GM12878 (cell line): Measurements from ENCODE around the gene SPRED2. TPM values are rescaled to one million over a fixed set of nuclear protein-coding genes. Genes with fewer than 3 reads are reported as not detected.
A peak's percentile ranks its signal among the peaks of the same experiment; 100 is the strongest.

Experiments
- BMI1 ChIP-seq: fragments of 450-650 bp; IDR thresholded peaks from 2 replicates; pipeline ENCODE4 v1.6.1; 2016; ENCODE audit warnings: mild to moderate bottlenecking, moderate library complexity, borderline replicate concordance
- JUND ChIP-seq: IDR thresholded peaks from 2 replicates; pipeline ENCODE4 v1.6.1; 2012; ENCODE audit warnings: low read depth, mild to moderate bottlenecking, low read length, improper control_type of control experiment, moderate library complexity
- MEF2B ChIP-seq: fragments of 450-650 bp; IDR thresholded peaks from 2 replicates; pipeline ENCODE4 v1.6.1; 2018; ENCODE audit warnings: mild to moderate bottlenecking, moderate library complexity; ENCODE audit not compliant: partially characterized antibody, poor library complexity, severe bottlenecking
- NBN ChIP-seq: fragments of 450-650 bp; IDR thresholded peaks from 2 replicates; pipeline ENCODE4 v1.6.1; 2016
- PAX5 ChIP-seq: IDR thresholded peaks from 2 replicates; pipeline ENCODE4 v1.6.1; 2011; ENCODE audit warnings: low read depth, low read length, borderline replicate concordance
- POLR2AphosphoS2 ChIP-seq: IDR thresholded peaks from 2 replicates; pipeline ENCODE4 v1.6.1; 2011; ENCODE audit warnings: low read depth, mild to moderate bottlenecking, low read length, improper control_type of control experiment, moderate library complexity
- RELA ChIP-seq: fragments of 450-650 bp; IDR thresholded peaks from 2 replicates; pipeline ENCODE4 v1.8.0; 2014; ENCODE audit warnings: borderline replicate concordance; ENCODE audit not compliant: partially characterized antibody
- SUPT20H ChIP-seq: IDR thresholded peaks from 2 replicates; pipeline ENCODE4 v1.6.1; 2011; ENCODE audit warnings: low read depth, mild to moderate bottlenecking, low read length, moderate library complexity, borderline replicate concordance; ENCODE audit not compliant: control insufficient read depth
- TCF7 ChIP-seq: IDR thresholded peaks from 2 replicates; pipeline ENCODE4 v1.6.1; 2014; ENCODE audit warnings: antibody characterized with exemption, borderline replicate concordance
- ZNF207 ChIP-seq: fragments of 450-650 bp; IDR thresholded peaks from 2 replicates; pipeline ENCODE4 v1.6.1; 2014; ENCODE audit warnings: antibody characterized with exemption, mild to moderate bottlenecking, borderline replicate concordance
- polyA plus RNA-seq, 11 experiments: library from polyadenylated mRNA; depleted of rRNA in 4 of 11; unstranded in 6 of 11; stranded (reverse) in 5 of 11; fragments of >200 nt; fragmentation: Nextera tagmentation in 4 of 11; fragmentation: Illumina TruSeq in 1 of 11; extraction: Ambion mirVana in 4 of 11; extraction: Trizol in 1 of 11; gene quantifications; 1 replicate in 1 of 11; 2 replicates in 10 of 11; pipeline versions ENCODE4 v1.2.1 to v1.2.3, GENCODE V29; 2011 to 2016; ENCODE audit warnings: inconsistent platforms in 2 of 11, missing spikeins in 2 of 11, low read depth in 1 of 11
- total RNA-seq, 4 experiments: library from RNA; depleted of rRNA in 3 of 4; stranded (reverse); fragments of >200 nt in 3 of 4; fragmentation: Illumina TruSeq in 1 of 4; extraction: Trizol in 1 of 4; gene quantifications; 2 replicates each; pipeline versions ENCODE4 v1.2.1 to v1.2.3, GENCODE V29; 2013 to 2021
- TF ChIP-seq, protein P1 (sequence below): IDR thresholded peaks from 2 replicates; pipeline ENCODE4 v1.6.1; 2011; ENCODE audit warnings: mild to moderate bottlenecking, low read depth, low read length, moderate library complexity; ENCODE audit not compliant: insufficient replicate concordance
- TF ChIP-seq, protein P2 (sequence below): IDR thresholded peaks from 2 replicates; pipeline ENCODE4 v1.6.1; 2012; ENCODE audit warnings: low read depth, low read length, improper control_type of control experiment
- TF ChIP-seq, protein P3 (sequence below): fragments of 450-650 bp; IDR thresholded peaks from 2 replicates; pipeline ENCODE4 v1.6.1; 2018; ENCODE audit warnings: mild to moderate bottlenecking, low read depth, moderate library complexity; ENCODE audit not compliant: partially characterized antibody
- TF ChIP-seq, protein P4 (sequence below): fragments of 450-650 bp; IDR thresholded peaks from 2 replicates; pipeline ENCODE4 v1.6.1; 2017; ENCODE audit warnings: mild to moderate bottlenecking, low read depth, inconsistent platforms; ENCODE audit not compliant: poor library complexity, severe bottlenecking
- TF ChIP-seq, protein P5 (sequence below): fragments of 450-650 bp; IDR thresholded peaks from 2 replicates; pipeline ENCODE4 v1.6.1; 2016; ENCODE audit warnings: mild to moderate bottlenecking, moderate library complexity, borderline replicate concordance

SPRED2 gene
- total and polyA plus RNA-seq, 10 of the 15 experiments (the other 5 are each of a cell fraction or from before 2014, with no cell fraction given) = 3.0 to 23.9 (median 9.7) TPM

DNA sequence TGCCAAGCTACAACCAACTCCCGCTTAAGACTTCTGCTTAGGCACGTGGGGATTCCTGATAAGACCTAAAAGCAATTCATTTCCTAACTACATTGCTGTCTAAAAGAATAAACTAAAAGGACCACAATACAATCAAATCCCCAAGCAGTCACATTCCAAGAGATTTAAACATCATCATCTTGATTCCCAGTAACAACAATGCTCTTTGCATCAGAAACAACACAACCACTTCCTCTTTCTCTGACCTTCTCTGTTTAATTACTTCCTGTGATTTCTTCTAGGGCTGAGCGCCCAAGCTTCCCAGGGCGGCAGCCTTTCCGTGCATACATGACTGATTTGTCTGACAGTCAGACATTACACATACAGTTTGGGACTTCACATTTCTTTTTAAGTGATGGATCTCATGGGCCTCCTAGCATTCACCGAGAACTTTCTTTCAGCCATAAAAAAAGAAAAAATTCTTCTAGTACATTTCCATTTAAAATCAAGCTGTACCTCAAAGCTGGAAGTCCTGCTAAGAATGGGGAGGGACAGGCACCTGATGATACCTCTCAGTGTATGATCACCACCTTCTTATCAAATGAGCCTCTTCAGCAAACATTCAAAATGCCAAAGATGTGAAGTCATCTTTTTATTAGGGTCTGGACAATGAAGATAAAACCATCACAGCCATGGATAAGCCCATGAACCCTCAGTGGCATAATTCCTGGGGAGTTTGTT is 11.5 kb downstream of the SPRED2 start (continued):
- TF ChIP-seq, protein P1, sequence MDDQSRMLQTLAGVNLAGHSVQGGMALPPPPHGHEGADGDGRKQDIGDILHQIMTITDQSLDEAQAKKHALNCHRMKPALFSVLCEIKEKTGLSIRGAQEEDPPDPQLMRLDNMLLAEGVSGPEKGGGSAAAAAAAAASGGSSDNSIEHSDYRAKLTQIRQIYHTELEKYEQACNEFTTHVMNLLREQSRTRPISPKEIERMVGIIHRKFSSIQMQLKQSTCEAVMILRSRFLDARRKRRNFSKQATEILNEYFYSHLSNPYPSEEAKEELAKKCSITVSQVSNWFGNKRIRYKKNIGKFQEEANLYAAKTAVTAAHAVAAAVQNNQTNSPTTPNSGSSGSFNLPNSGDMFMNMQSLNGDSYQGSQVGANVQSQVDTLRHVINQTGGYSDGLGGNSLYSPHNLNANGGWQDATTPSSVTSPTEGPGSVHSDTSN = no peak
- no peak for TF ChIP-seq JUND
- TF ChIP-seq MEF2B = no peak
- TF ChIP-seq POLR2AphosphoS2 = no peak
- peak; percentile 56; the same call in 1 of the 2 replicates for TF ChIP-seq NBN
- TF ChIP-seq, protein P2, sequence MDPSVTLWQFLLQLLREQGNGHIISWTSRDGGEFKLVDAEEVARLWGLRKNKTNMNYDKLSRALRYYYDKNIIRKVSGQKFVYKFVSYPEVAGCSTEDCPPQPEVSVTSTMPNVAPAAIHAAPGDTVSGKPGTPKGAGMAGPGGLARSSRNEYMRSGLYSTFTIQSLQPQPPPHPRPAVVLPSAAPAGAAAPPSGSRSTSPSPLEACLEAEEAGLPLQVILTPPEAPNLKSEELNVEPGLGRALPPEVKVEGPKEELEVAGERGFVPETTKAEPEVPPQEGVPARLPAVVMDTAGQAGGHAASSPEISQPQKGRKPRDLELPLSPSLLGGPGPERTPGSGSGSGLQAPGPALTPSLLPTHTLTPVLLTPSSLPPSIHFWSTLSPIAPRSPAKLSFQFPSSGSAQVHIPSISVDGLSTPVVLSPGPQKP = no peak
- no peak for TF ChIP-seq PAX5
- no peak for TF ChIP-seq ZNF207
- TF ChIP-seq, protein P3, sequence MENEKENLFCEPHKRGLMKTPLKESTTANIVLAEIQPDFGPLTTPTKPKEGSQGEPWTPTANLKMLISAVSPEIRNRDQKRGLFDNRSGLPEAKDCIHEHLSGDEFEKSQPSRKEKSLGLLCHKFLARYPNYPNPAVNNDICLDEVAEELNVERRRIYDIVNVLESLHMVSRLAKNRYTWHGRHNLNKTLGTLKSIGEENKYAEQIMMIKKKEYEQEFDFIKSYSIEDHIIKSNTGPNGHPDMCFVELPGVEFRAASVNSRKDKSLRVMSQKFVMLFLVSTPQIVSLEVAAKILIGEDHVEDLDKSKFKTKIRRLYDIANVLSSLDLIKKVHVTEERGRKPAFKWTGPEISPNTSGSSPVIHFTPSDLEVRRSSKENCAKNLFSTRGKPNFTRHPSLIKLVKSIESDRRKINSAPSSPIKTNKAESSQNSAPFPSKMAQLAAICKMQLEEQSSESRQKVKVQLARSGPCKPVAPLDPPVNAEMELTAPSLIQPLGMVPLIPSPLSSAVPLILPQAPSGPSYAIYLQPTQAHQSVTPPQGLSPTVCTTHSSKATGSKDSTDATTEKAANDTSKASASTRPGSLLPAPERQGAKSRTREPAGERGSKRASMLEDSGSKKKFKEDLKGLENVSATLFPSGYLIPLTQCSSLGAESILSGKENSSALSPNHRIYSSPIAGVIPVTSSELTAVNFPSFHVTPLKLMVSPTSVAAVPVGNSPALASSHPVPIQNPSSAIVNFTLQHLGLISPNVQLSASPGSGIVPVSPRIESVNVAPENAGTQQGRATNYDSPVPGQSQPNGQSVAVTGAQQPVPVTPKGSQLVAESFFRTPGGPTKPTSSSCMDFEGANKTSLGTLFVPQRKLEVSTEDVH = no peak
- no peak for TF ChIP-seq RELA
- no peak for TF ChIP-seq BMI1
- TF ChIP-seq SUPT20H = no peak
- TF ChIP-seq, protein P4, sequence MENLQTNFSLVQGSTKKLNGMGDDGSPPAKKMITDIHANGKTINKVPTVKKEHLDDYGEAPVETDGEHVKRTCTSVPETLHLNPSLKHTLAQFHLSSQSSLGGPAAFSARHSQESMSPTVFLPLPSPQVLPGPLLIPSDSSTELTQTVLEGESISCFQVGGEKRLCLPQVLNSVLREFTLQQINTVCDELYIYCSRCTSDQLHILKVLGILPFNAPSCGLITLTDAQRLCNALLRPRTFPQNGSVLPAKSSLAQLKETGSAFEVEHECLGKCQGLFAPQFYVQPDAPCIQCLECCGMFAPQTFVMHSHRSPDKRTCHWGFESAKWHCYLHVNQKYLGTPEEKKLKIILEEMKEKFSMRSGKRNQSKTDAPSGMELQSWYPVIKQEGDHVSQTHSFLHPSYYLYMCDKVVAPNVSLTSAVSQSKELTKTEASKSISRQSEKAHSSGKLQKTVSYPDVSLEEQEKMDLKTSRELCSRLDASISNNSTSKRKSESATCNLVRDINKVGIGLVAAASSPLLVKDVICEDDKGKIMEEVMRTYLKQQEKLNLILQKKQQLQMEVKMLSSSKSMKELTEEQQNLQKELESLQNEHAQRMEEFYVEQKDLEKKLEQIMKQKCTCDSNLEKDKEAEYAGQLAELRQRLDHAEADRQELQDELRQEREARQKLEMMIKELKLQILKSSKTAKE = peak; percentile 56
- TF ChIP-seq TCF7 = no peak
- TF ChIP-seq, protein P5, sequence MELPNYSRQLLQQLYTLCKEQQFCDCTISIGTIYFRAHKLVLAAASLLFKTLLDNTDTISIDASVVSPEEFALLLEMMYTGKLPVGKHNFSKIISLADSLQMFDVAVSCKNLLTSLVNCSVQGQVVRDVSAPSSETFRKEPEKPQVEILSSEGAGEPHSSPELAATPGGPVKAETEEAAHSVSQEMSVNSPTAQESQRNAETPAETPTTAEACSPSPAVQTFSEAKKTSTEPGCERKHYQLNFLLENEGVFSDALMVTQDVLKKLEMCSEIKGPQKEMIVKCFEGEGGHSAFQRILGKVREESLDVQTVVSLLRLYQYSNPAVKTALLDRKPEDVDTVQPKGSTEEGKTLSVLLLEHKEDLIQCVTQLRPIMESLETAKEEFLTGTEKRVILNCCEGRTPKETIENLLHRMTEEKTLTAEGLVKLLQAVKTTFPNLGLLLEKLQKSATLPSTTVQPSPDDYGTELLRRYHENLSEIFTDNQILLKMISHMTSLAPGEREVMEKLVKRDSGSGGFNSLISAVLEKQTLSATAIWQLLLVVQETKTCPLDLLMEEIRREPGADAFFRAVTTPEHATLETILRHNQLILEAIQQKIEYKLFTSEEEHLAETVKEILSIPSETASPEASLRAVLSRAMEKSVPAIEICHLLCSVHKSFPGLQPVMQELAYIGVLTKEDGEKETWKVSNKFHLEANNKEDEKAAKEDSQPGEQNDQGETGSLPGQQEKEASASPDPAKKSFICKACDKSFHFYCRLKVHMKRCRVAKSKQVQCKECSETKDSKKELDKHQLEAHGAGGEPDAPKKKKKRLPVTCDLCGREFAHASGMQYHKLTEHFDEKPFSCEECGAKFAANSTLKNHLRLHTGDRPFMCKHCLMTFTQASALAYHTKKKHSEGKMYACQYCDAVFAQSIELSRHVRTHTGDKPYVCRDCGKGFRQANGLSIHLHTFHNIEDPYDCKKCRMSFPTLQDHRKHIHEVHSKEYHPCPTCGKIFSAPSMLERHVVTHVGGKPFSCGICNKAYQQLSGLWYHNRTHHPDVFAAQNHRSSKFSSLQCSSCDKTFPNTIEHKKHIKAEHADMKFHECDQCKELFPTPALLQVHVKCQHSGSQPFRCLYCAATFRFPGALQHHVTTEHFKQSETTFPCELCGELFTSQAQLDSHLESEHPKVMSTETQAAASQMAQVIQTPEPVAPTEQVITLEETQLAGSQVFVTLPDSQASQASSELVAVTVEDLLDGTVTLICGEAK = peak; percentile 82; the same call in 1 of the 2 replicates
